ENCODE measurements around the gene FOXP2.

FOXP2 gene

DNA sequence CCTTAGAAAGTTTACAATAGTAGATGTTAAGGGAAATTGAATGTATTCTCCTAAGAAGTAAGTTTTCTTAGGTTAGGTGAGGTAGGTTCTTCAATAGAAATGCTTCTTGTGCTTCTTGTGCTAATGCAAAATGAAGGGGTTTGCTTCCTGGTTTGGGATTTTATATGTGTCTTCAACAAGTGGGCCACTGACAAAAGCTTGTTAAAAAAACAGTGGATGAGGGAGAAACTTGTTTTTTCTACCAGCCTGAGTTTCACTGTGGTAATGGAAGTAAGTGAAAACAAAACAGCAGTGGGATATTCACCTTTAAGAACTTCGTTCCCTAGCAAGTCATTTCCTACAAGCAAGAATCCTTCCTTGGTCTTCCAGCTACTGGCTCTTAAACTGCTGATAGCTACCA is 107.5 kb downstream of the FOXP2 start:
- no peak overlapping the region for H3K4me3 ChIP-seq (ENCODE audit: control insufficient read depth, low read depth, low read length)
- no peak for DNase-seq (ENCODE audit: low read depth)
- no peak for TF ChIP-seq CTCF (conservative IDR thresholded peaks at IDR 0.05; ENCODE audit: control insufficient read depth, insufficient read depth, low read depth, low read length)

- no peak overlapping the region for H3K4me3 ChIP-seq (ENCODE audit: control insufficient read depth, low read depth, low read length)
- TF ChIP-seq CTCF (conservative IDR thresholded peaks at IDR 0.05; ENCODE audit: control insufficient read depth, insufficient read depth, low read depth, low read length), result no peak
- no peak for DNase-seq (ENCODE audit: low read depth)
Measured at GRCh38 chr7:114527589-114527988, 113.0 kb downstream of the FOXP2 start.

DNA sequence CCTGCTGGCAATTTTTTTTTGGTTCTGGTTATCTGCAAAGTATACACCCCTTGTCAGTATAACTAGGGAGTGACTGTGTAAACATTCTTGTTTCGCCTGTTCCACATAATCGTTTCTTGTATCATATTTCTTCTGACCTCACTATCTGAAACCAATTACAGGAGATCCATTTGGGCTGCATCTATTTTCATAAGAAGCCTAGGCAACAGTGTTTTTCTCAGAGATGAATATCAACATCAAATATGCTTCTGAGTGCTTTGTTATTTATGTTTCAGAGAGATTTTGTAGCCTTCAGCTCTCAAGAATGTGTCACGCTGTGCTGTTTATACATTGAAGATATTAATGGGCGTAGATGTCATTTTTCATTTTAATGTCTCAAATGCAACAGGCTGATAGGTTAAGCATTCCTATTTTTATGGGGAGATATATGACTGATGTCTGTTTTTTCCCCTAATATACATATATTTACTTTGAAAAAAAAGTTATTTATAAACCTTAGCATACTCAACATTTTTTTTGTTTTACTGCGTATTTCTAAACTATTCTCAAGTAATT is 115.5 kb downstream of the FOXP2 start:
- TF ChIP-seq CTCF (conservative IDR thresholded peaks at IDR 0.05; ENCODE audit: control insufficient read depth, insufficient read depth, low read depth, low read length), result no peak
- no peak overlapping the region for H3K4me3 ChIP-seq (ENCODE audit: control insufficient read depth, low read depth, low read length)
- DNase-seq (ENCODE audit: low read depth), result no peak

GRCh38 chr7:114531326-114531725 is 116.7 kb downstream of the FOXP2 start:
- H3K4me3 ChIP-seq (ENCODE audit: control insufficient read depth, low read depth, low read length), result no peak overlapping the region
- TF ChIP-seq CTCF (conservative IDR thresholded peaks at IDR 0.05; ENCODE audit: control insufficient read depth, insufficient read depth, low read depth, low read length), result no peak
- DNase-seq (ENCODE audit: low read depth), result no peak

- no peak for TF ChIP-seq CTCF (conservative IDR thresholded peaks at IDR 0.05; ENCODE audit: control insufficient read depth, insufficient read depth, low read depth, low read length)
- H3K4me3 ChIP-seq (ENCODE audit: control insufficient read depth, low read depth, low read length), result no peak overlapping the region
- no peak for DNase-seq (ENCODE audit: low read depth)
Measured at GRCh38 chr7:114533131-114533530, 118.5 kb downstream of the FOXP2 start.

DNA sequence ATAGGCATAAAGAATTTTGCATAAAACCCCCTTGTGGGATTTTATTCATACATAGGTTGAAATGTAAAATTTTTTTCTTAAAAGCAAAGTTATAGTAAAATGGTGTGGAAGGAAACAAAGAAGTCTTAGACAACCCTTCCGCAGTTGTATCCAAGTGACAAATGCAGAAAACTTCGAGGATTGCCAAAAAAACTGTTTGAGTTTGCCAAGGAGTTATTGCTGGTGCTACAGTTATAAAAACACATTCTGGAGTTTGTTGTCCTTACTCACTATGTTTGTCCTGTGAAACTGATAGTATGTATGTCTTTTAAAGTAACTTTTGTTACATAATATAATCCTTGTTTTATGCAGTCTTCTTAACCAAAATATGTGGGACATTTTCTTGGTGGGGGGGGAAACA is 120.3 kb downstream of the FOXP2 start:
- DNase-seq (ENCODE audit: low read depth), result no peak
- no peak overlapping the region for H3K4me3 ChIP-seq (ENCODE audit: control insufficient read depth, low read depth, low read length)
- no peak for TF ChIP-seq CTCF (conservative IDR thresholded peaks at IDR 0.05; ENCODE audit: control insufficient read depth, insufficient read depth, low read depth, low read length)

GRCh38 chr7:114539575-114539974 is 125.0 kb downstream of the FOXP2 start:
- TF ChIP-seq CTCF (conservative IDR thresholded peaks at IDR 0.05; ENCODE audit: control insufficient read depth, insufficient read depth, low read depth, low read length), result peak; percentile 52
- peak; percentile 40 for DNase-seq (ENCODE audit: low read depth)

More at GRCh38 chr7:114539575-114539974, 125.0 kb downstream of the FOXP2 start:
- no peak overlapping the region for H3K4me3 ChIP-seq (ENCODE audit: control insufficient read depth, low read depth, low read length)
